Measurements from ENCODE around the gene FGR.

Gene FGR

GRCh38 chr1:27594564-27595510, 40.1 kb downstream of the FGR start:
- peak in 2 of 3 donors; percentile 66 to 75 for DNase-seq
- Histone ChIP-seq H3K9me3 (ENCODE audit: control extremely low read depth in 1 of 5, control insufficient read depth in 4 of 5, insufficient read depth in 2 of 5, low read depth in 1 of 5, low read length in 4 of 5) (no peaks in the 10 kb centered on the region), H3K27me3 (replicated peaks in 2 of 5; ENCODE audit: control insufficient read depth in 4 of 5, insufficient read depth in 5 of 5, low read length in 4 of 5) (no peaks in the 10 kb centered on the region), H3K4me3 (ENCODE audit: control insufficient read depth in 1 of 7, extremely low read depth in 1 of 7, insufficient read depth in 4 of 7, low read depth in 2 of 7, low read length in 6 of 7) (peak overlapping the region in 1 of 7 experiments; percentile 38), H3K4me1 (ENCODE audit: control extremely low read depth in 1 of 4, control insufficient read depth in 4 of 4, insufficient read depth in 4 of 4, low read length in 3 of 4) (peaks cover 7 to 75% (median 69%) of the 10 kb centered on the region in 4 experiments), H3K27ac (ENCODE audit: insufficient read depth in 1 of 2, low read depth in 1 of 2, low read length in 2 of 2, poor library complexity in 1 of 2, severe bottlenecking in 2 of 2) (no peak overlapping the region), H3K36me3 (ENCODE audit: control insufficient read depth in 4 of 4, insufficient read depth in 4 of 4, low read length in 3 of 4) (peaks cover 0 to 24% (median 0%) of the 10 kb centered on the region in 4 experiments)
- ChIA-PET POLR2A (interaction anchor here (1.1 kb wide), 1 partner anchor 105 kb away, joined by 3 read pairs; the partner anchor contains the start of gene WASF2), CTCF (interaction anchor here (0.7 to 2.6 kb wide), 8 partner anchors 11 to 74 kb away, joined by 3 to 9 read pairs (median 4); no protein-coding TSS in a partner anchor)
- WGBS (ENCODE audit: insufficient coverage): 87% methylated on average over 17 of the region's 17 CpGs

- peaks cover 7 to 67% (median 62%) of the 10 kb centered on the region in 4 experiments for H3K4me1 ChIP-seq (ENCODE audit: control extremely low read depth in 1 of 4, control insufficient read depth in 4 of 4, insufficient read depth in 4 of 4, low read length in 3 of 4)
- DNase-seq: no peak
- peaks cover 0 to 34% (median 2%) of the 10 kb centered on the region in 4 experiments for H3K36me3 ChIP-seq (ENCODE audit: control insufficient read depth in 4 of 4, insufficient read depth in 4 of 4, low read length in 3 of 4)
- CTCF ChIA-PET: interaction anchor here (1.7 to 4.5 kb wide), 2 partner anchors 18 to 35 kb away, joined by 3 to 17 read pairs; no protein-coding TSS in a partner anchor
- no peaks in the 10 kb centered on the region for H3K27me3 ChIP-seq (replicated peaks in 2 of 5; ENCODE audit: control insufficient read depth in 4 of 5, insufficient read depth in 5 of 5, low read length in 4 of 5)
- H3K9me3 ChIP-seq (ENCODE audit: control extremely low read depth in 1 of 5, control insufficient read depth in 4 of 5, insufficient read depth in 2 of 5, low read depth in 1 of 5, low read length in 4 of 5): no peaks in the 10 kb centered on the region
- H3K4me3 ChIP-seq (ENCODE audit: control insufficient read depth in 1 of 7, extremely low read depth in 1 of 7, insufficient read depth in 4 of 7, low read depth in 2 of 7, low read length in 6 of 7): no peak overlapping the region
- H3K27ac ChIP-seq (ENCODE audit: insufficient read depth in 1 of 2, low read depth in 1 of 2, low read length in 2 of 2, poor library complexity in 1 of 2, severe bottlenecking in 2 of 2): no peak overlapping the region
- POLR2A ChIA-PET: no interaction called here
- 93% methylated on average over 3 of the region's 8 CpGs for WGBS (ENCODE audit: insufficient coverage)
Measured at GRCh38 chr1:27593678-27594563, 41.1 kb downstream of the FGR start.

GRCh38 chr1:27592931-27593677, 41.9 kb downstream of the FGR start:
- Histone ChIP-seq H3K27ac (ENCODE audit: insufficient read depth in 1 of 2, low read depth in 1 of 2, low read length in 2 of 2, poor library complexity in 1 of 2, severe bottlenecking in 2 of 2) (no peak overlapping the region), H3K9me3 (ENCODE audit: control extremely low read depth in 1 of 5, control insufficient read depth in 4 of 5, insufficient read depth in 2 of 5, low read depth in 1 of 5, low read length in 4 of 5) (no peaks in the 10 kb centered on the region), H3K4me3 (ENCODE audit: control insufficient read depth in 1 of 7, extremely low read depth in 1 of 7, insufficient read depth in 4 of 7, low read depth in 2 of 7, low read length in 6 of 7) (no peak overlapping the region), H3K4me1 (ENCODE audit: control extremely low read depth in 1 of 4, control insufficient read depth in 4 of 4, insufficient read depth in 4 of 4, low read length in 3 of 4) (peaks cover 7 to 65% (median 54%) of the 10 kb centered on the region in 4 experiments), H3K27me3 (replicated peaks in 2 of 5; ENCODE audit: control insufficient read depth in 4 of 5, insufficient read depth in 5 of 5, low read length in 4 of 5) (no peaks in the 10 kb centered on the region), H3K36me3 (ENCODE audit: control insufficient read depth in 4 of 4, insufficient read depth in 4 of 4, low read length in 3 of 4) (peaks cover 0 to 42% (median 4%) of the 10 kb centered on the region in 4 experiments)
- no peak for DNase-seq
- CTCF ChIA-PET: interaction anchor here (1.5 to 4.5 kb wide), 4 partner anchors 9 to 168 kb away, joined by 3 to 17 read pairs (median 8); no protein-coding TSS in a partner anchor
- 98% methylated on average over 11 of the region's 17 CpGs for WGBS (ENCODE audit: insufficient coverage)
- POLR2A ChIA-PET: interaction anchor here (1.0 kb wide), 1 partner anchor 11 kb away, joined by 3 read pairs; the partner anchor contains the start of gene AHDC1

- no peak for DNase-seq
- Histone ChIP-seq H3K27me3 (replicated peaks in 2 of 5; ENCODE audit: control insufficient read depth in 4 of 5, insufficient read depth in 5 of 5, low read length in 4 of 5) (no peaks in the 10 kb centered on the region), H3K9me3 (ENCODE audit: control extremely low read depth in 1 of 5, control insufficient read depth in 4 of 5, insufficient read depth in 2 of 5, low read depth in 1 of 5, low read length in 4 of 5) (no peaks in the 10 kb centered on the region), H3K4me3 (ENCODE audit: control insufficient read depth in 1 of 7, extremely low read depth in 1 of 7, insufficient read depth in 4 of 7, low read depth in 2 of 7, low read length in 6 of 7) (no peak overlapping the region), H3K27ac (ENCODE audit: insufficient read depth in 1 of 2, low read depth in 1 of 2, low read length in 2 of 2, poor library complexity in 1 of 2, severe bottlenecking in 2 of 2) (no peak overlapping the region), H3K36me3 (ENCODE audit: control insufficient read depth in 4 of 4, insufficient read depth in 4 of 4, low read length in 3 of 4) (peaks cover 0 to 46% (median 5%) of the 10 kb centered on the region in 4 experiments), H3K4me1 (ENCODE audit: control extremely low read depth in 1 of 4, control insufficient read depth in 4 of 4, insufficient read depth in 4 of 4, low read length in 3 of 4) (peaks cover 7 to 58% (median 47%) of the 10 kb centered on the region in 4 experiments)
- WGBS (ENCODE audit: insufficient coverage): 90% methylated on average over 11 of the region's 22 CpGs
- CTCF ChIA-PET: interaction anchor here (1.3 to 4.5 kb wide), 5 partner anchors 9 to 167 kb away, joined by 3 to 17 read pairs (median 5); no protein-coding TSS in a partner anchor
- POLR2A ChIA-PET: interaction anchor here (1.0 kb wide), 1 partner anchor 12 kb away, joined by 3 read pairs; the partner anchor contains the start of gene AHDC1
Measured at GRCh38 chr1:27592232-27592930, 42.6 kb downstream of the FGR start.

- Histone ChIP-seq H3K36me3 (ENCODE audit: control insufficient read depth in 4 of 4, insufficient read depth in 4 of 4, low read length in 3 of 4) (peaks cover 0 to 53% (median 5%) of the 10 kb centered on the region in 4 experiments), H3K4me3 (ENCODE audit: control insufficient read depth in 1 of 7, extremely low read depth in 1 of 7, insufficient read depth in 4 of 7, low read depth in 2 of 7, low read length in 6 of 7) (no peak overlapping the region), H3K9me3 (ENCODE audit: control extremely low read depth in 1 of 5, control insufficient read depth in 4 of 5, insufficient read depth in 2 of 5, low read depth in 1 of 5, low read length in 4 of 5) (no peaks in the 10 kb centered on the region), H3K27ac (ENCODE audit: insufficient read depth in 1 of 2, low read depth in 1 of 2, low read length in 2 of 2, poor library complexity in 1 of 2, severe bottlenecking in 2 of 2) (no peak overlapping the region), H3K4me1 (ENCODE audit: control extremely low read depth in 1 of 4, control insufficient read depth in 4 of 4, insufficient read depth in 4 of 4, low read length in 3 of 4) (peaks cover 5 to 50% (median 40%) of the 10 kb centered on the region in 4 experiments), H3K27me3 (replicated peaks in 2 of 5; ENCODE audit: control insufficient read depth in 4 of 5, insufficient read depth in 5 of 5, low read length in 4 of 5) (no peaks in the 10 kb centered on the region)
- CTCF ChIA-PET: interaction anchor here (1.0 to 4.5 kb wide), 7 partner anchors 8 to 167 kb away, joined by 3 to 17 read pairs (median 5); no protein-coding TSS in a partner anchor
- 100% methylated on average over 1 of the region's 4 CpGs for WGBS (ENCODE audit: insufficient coverage)
- DNase-seq: no peak
- POLR2A ChIA-PET: interaction anchor here (1.1 kb wide), 1 partner anchor 35 kb away, joined by 4 read pairs; no protein-coding TSS in a partner anchor
Measured at GRCh38 chr1:27591622-27592021, 43.4 kb downstream of the FGR start.

Data from common myeloid progenitor, CD34-positive (primary cell).